DND-41 (cell line): ENCODE measurements around the gene RNF213.

Experiments used
- ATAC-seq: fragments of 200-7000 bp; cut with Tn5 transposase; 3 replicates; pipeline ENCODE4 v1.9.1; 2021; ENCODE audit warnings: low read depth; ENCODE audit not compliant: insufficient read depth
- DNase-seq: peaks from one replicate; pipeline ENCODE4 v3.0.0-alpha.2; 2020
- H2AFZ ChIP-seq: 2 replicates; pipeline ENCODE4 v1.6.0; 2012; ENCODE audit warnings: low read depth, low read length
- H3K27ac ChIP-seq: 2 replicates; pipeline ENCODE4 v1.5.1; 2012; ENCODE audit warnings: low read length, inconsistent platforms
- H3K27me3 ChIP-seq: fragments of 200-600 bp; sonication (generic); 2 replicates; pipeline ENCODE4 v1.6.0; 2012; ENCODE audit warnings: low read length, mild to moderate bottlenecking, inconsistent platforms; ENCODE audit not compliant: insufficient read depth, poor library complexity
- H3K36me3 ChIP-seq: 2 replicates; pipeline ENCODE4 v1.5.1; 2012; ENCODE audit warnings: low read length, inconsistent platforms; ENCODE audit not compliant: insufficient read depth
- H3K4me1 ChIP-seq: 2 replicates; pipeline ENCODE4 v1.5.1; 2012; ENCODE audit warnings: mild to moderate bottlenecking, low read length; ENCODE audit not compliant: insufficient read depth
- H3K4me2 ChIP-seq: 2 replicates; pipeline ENCODE4 v1.6.0; 2012; ENCODE audit warnings: mild to moderate bottlenecking, moderate library complexity, low read length, inconsistent platforms; ENCODE audit not compliant: insufficient read depth
- H3K4me3 ChIP-seq, 2 experiments: fragments of 200-600 bp in 1 of 2; shearing (Covaris generic) in 1 of 2; 2 replicates each; pipeline ENCODE4 v1.5.1; 2012 to 2016; ENCODE audit warnings: inconsistent platforms in 2 of 2, low read length in 2 of 2, mild to moderate bottlenecking in 2 of 2, low read depth in 1 of 2, moderate library complexity in 1 of 2
- H3K79me2 ChIP-seq: 2 replicates; pipeline ENCODE4 v1.6.0; 2012; ENCODE audit warnings: low read length, inconsistent platforms; ENCODE audit not compliant: insufficient read depth
- H3K9ac ChIP-seq: 2 replicates; pipeline ENCODE4 v1.6.0; 2012; ENCODE audit warnings: low read depth, mild to moderate bottlenecking, inconsistent platforms, low read length, moderate library complexity
- H3K9me3 ChIP-seq: 2 replicates; pipeline ENCODE4 v1.5.1; 2012; ENCODE audit warnings: low read length, moderate library complexity, mild to moderate bottlenecking, inconsistent platforms; ENCODE audit not compliant: insufficient read depth, severe bottlenecking
- H4K20me1 ChIP-seq: 2 replicates; pipeline ENCODE4 v1.6.0; 2012; ENCODE audit warnings: low read length; ENCODE audit not compliant: insufficient read depth
- CTCF ChIP-seq: IDR thresholded peaks from 2 replicates; pipeline ENCODE4 v1.5.1; 2012; ENCODE audit warnings: borderline replicate concordance, low read length, moderate library complexity, mild to moderate bottlenecking; ENCODE audit not compliant: poor library complexity, severe bottlenecking; ENCODE audit errors: extremely low read depth
- EZH2 ChIP-seq: IDR thresholded peaks from 3 replicates; pipeline ENCODE4 v1.6.1; 2012; ENCODE audit warnings: borderline replicate concordance, low read depth, mild to moderate bottlenecking, moderate library complexity, low read length, inconsistent platforms; ENCODE audit not compliant: severe bottlenecking

The RNF213 gene

GRCh38 chr17:80432350-80432955, 171.8 kb downstream of the RNF213 start:
- no peak for TF ChIP-seq CTCF
- TF ChIP-seq EZH2 = no peak
- ATAC-seq (no peak), DNase-seq (no peak)
- no peaks in the 10 kb centered on the region for H3K36me3 ChIP-seq
- no peak overlapping the region for H2AFZ ChIP-seq
- H3K9ac ChIP-seq = no peak overlapping the region
- no peaks in the 10 kb centered on the region for H3K4me1 ChIP-seq
- no peak overlapping the region for H3K27ac ChIP-seq
- no peak overlapping the region for H3K4me2 ChIP-seq
- no peaks in the 10 kb centered on the region for H3K27me3 ChIP-seq
- H3K79me2 ChIP-seq = no peaks in the 10 kb centered on the region
- no peaks in the 10 kb centered on the region for H4K20me1 ChIP-seq
- no peaks in the 10 kb centered on the region for H3K9me3 ChIP-seq
- no peak overlapping the region for H3K4me3 ChIP-seq

- H3K4me3 ChIP-seq = no peak overlapping the region
- H3K27me3 ChIP-seq = no peaks in the 10 kb centered on the region
- H3K9me3 ChIP-seq = no peaks in the 10 kb centered on the region
- no peak overlapping the region for H3K27ac ChIP-seq
- no peaks in the 10 kb centered on the region for H3K36me3 ChIP-seq
- TF ChIP-seq EZH2 (no peak), CTCF (no peak)
- no peak overlapping the region for H2AFZ ChIP-seq
- no peak for DNase-seq
- ATAC-seq = no peak
- H3K9ac ChIP-seq = no peak overlapping the region
- H3K4me2 ChIP-seq = no peak overlapping the region
- no peaks in the 10 kb centered on the region for H4K20me1 ChIP-seq
- no peaks in the 10 kb centered on the region for H3K4me1 ChIP-seq
- no peaks in the 10 kb centered on the region for H3K79me2 ChIP-seq
These were observed 172.4 kb downstream of the RNF213 start for GRCh38 chr17:80432961-80433550.

- TF ChIP-seq CTCF (no peak), EZH2 (no peak)
- ATAC-seq = no peak
These were observed 173.4 kb downstream of the RNF213 start for GRCh38 chr17:80433916-80434666.

More at GRCh38 chr17:80433916-80434666, 173.4 kb downstream of the RNF213 start:
- Histone ChIP-seq H4K20me1 (no peaks in the 10 kb centered on the region), H3K9me3 (no peaks in the 10 kb centered on the region), H3K79me2 (no peaks in the 10 kb centered on the region), H3K9ac (no peak overlapping the region), H3K4me2 (no peak overlapping the region), H2AFZ (no peak overlapping the region), H3K4me3 (no peak overlapping the region), H3K27me3 (no peaks in the 10 kb centered on the region), H3K36me3 (no peaks in the 10 kb centered on the region), H3K4me1 (no peaks in the 10 kb centered on the region), H3K27ac (no peak overlapping the region)
- no peak for DNase-seq
